ENCODE data around the gene UCK1.

The UCK1 gene

DNA sequence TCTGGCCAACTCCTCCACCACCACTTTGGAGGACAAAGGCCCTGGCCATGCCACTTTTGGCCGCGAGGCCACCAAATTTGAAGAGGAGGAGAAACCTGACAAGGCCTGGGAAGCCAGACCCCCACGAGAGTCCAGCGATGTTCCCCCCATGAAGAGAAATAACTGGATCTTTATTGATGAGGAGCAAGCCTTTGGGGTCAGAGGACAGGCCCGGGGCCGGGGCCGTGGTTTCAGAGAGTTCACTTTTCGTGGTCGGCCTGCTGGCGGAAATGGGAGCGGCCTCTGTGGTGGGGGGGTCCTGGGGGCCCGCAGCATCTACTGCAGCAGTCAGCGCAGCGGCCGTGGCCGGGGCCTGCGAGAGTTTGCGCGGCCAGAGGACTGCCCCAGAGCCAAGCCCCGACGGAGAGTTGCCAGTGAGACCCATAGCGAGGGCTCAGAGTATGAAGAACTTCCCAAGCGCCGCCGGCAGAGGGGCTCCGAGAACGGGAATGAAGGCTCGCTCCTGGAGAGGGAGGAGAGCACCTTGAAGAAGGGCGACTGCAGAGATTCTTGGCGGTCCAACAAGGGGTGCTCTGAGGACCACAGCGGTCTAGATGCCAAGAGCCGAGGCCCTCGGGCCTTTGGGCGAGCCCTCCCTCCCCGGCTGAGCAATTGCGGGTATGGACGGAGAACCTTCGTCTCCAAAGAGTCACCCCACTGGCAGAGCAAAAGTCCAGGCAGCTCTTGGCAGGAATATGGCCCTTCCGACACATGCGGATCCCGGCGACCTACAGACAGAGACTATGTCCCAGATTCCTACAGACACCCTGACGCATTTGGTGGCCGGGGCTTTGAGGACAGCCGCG lies 55.7 kb downstream of the UCK1 start:
- no peak for FAIRE-seq

DNA sequence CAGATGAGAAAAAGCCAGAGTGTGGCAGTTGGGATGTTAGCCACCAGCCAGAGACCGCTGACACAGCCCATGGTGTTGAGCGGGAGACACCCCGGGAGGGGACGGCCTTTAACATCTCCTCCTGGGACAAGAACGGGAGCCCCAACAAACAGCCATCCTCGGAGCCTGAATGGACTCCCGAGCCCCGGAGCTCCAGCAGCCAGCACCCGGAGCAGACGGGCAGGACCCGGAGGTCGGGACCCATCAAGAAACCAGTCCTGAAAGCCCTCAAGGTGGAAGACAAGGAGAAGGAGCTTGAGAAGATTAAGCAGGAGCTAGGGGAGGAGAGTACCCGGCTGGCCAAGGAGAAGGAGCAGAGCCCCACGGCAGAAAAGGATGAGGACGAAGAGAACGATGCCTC lies 56.4 kb downstream of the UCK1 start:
- no peak for FAIRE-seq

DNA sequence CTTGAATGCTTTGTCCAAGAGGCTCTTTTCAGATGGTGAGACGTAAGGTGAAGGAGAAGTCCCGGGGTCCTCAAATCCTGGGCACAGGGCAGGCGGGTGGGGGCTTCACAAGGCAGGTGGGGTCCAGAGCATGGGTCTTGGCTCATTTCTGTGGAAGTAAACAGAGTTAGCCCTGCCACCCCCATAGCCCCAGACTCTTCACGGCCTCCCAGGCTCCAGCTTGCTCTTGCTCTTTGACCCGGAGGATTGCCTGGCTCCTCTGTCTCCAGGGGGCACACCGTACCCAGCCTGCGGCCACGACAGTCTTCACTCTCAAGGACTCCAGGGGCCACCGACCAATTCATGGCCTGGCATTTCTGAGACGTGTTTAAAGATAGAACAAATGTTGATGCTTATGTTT lies 57.2 kb downstream of the UCK1 start:
- no peak for FAIRE-seq

Measured in A204.1 (cell line).